Brain microvascular endothelial cell (primary cell): ENCODE data around the gene CCND1.

Source experiments
- DNase-seq: peaks from one replicate; pipeline ENCODE4 v3.0.0-alpha.2; 2020
- H3K27ac ChIP-seq: fragments of 250-450 bp; sonication (Bioruptor Pico); 2 replicates; pipeline ENCODE4 v1.5.1; 2020; ENCODE audit warnings: mild to moderate bottlenecking, moderate library complexity
- H3K27me3 ChIP-seq: fragments of 250-450 bp; sonication (Bioruptor Pico); replicated peaks from 2 replicates; pipeline ENCODE4 v1.5.1; 2020; ENCODE audit warnings: mild to moderate bottlenecking
- H3K36me3 ChIP-seq: fragments of 250-450 bp; sonication (Bioruptor Pico); replicated peaks from 2 replicates; pipeline ENCODE4 v1.5.1; 2020; ENCODE audit warnings: mild to moderate bottlenecking
- H3K4me3 ChIP-seq: 2 replicates; pipeline ENCODE4 v1.5.1; 2011; ENCODE audit warnings: low read depth, mild to moderate bottlenecking, control low read depth, low read length, moderate library complexity
- in situ Hi-C: cut with HindIII; loops from 2 replicates; pipeline ENCODE4 v1.10.0; 2017; ENCODE audit warnings: low sequenced_read_pairs, low pct_ligation_motif_present
- TF ChIP-seq, protein P1 (sequence below): IDR thresholded peaks from 2 replicates; pipeline ENCODE4 v1.5.1; 2011; ENCODE audit warnings: low read depth, mild to moderate bottlenecking, moderate library complexity, low read length, control low read depth, inconsistent platforms; ENCODE audit errors: missing control alignments

Gene CCND1

DNA sequence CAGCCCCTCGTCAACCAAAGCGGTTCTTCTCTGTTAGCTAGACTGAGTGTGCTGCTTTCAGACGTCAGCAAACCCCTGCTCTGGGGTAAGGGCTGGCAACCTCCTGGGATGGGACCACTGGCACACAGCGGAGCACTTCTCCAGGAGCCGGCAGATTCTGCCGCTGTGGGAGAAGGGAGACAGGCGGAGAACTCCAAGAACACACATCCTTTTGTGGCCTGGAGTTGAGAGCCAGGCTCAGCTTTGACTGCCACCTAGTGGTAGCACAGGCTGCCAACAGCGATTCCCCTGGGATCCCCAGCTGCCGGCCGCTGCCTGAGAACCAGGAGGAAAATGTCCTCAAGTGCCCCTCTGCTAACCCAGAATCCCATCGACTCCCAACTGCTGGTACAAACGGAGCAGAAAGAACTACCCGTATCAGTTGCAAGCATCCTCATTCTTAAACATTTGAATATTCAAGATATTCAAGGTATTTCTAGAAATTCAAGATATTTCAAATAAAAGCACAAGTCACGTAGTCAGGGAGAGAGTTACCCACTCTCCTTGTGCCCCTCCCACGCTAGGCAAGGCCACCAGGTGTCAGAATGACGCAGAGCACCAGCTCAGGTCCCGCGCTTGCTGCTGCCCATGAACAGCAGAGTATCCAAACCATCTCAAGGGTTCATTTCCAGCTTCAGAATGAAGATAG, 29.3 kb downstream of the CCND1 start:
- H3K36me3 ChIP-seq: peaks cover 15% of the 10 kb centered on the region
- no peak overlapping the region for H3K4me3 ChIP-seq
- TF ChIP-seq, protein P1, sequence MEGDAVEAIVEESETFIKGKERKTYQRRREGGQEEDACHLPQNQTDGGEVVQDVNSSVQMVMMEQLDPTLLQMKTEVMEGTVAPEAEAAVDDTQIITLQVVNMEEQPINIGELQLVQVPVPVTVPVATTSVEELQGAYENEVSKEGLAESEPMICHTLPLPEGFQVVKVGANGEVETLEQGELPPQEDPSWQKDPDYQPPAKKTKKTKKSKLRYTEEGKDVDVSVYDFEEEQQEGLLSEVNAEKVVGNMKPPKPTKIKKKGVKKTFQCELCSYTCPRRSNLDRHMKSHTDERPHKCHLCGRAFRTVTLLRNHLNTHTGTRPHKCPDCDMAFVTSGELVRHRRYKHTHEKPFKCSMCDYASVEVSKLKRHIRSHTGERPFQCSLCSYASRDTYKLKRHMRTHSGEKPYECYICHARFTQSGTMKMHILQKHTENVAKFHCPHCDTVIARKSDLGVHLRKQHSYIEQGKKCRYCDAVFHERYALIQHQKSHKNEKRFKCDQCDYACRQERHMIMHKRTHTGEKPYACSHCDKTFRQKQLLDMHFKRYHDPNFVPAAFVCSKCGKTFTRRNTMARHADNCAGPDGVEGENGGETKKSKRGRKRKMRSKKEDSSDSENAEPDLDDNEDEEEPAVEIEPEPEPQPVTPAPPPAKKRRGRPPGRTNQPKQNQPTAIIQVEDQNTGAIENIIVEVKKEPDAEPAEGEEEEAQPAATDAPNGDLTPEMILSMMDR: peak; percentile 98
- H3K27me3 ChIP-seq: no peaks in the 10 kb centered on the region
- in situ Hi-C loops: loop anchor here (25.0 kb wide), 1 partner anchor 558 kb away; no protein-coding TSS in a partner anchor
- no peak overlapping the region for H3K27ac ChIP-seq
- DNase-seq: peak; percentile 82

DNA sequence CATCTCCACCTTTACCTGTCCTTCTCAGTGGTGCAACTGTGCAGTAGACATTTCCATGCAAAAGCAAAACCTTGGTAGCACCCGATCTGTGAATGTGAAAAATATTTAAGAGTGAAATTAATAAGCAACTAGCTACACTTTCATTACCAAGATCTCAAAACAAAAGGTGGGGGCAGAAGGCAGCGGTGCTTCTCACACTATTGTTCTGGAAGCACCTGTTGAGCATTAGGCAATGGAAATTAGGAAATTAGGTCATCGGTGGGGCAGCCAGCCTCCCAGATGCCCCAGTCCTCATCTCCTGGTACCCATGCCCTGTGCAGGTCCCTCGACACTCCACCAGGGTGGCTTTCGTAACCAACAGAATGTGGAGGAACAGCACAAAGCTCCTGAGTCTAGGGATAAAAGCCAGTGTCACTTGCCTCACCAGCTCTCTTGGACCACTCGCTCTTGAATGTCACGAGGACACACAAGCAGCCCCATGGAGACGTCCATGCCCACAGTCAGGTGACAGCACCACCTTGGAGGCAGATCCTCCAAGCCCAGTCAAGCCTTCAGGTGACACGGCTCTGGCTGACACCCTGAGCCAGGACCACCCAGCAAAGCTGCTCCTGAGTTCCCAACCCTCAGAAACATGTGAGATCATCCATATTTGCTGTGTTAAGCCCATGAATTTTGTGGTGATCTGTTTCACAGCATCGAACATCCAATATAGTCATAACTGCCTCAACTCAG, 30.9 kb downstream of the CCND1 start:
- Histone ChIP-seq H3K4me3 (no peak overlapping the region), H3K27me3 (no peaks in the 10 kb centered on the region), H3K27ac (no peak overlapping the region), H3K36me3 (peaks cover 15% of the 10 kb centered on the region)
- TF ChIP-seq, protein P1: no peak
- DNase-seq: no peak
- in situ Hi-C loops: loop anchor here (25.0 kb wide), 1 partner anchor 560 kb away; no protein-coding TSS in a partner anchor

DNA sequence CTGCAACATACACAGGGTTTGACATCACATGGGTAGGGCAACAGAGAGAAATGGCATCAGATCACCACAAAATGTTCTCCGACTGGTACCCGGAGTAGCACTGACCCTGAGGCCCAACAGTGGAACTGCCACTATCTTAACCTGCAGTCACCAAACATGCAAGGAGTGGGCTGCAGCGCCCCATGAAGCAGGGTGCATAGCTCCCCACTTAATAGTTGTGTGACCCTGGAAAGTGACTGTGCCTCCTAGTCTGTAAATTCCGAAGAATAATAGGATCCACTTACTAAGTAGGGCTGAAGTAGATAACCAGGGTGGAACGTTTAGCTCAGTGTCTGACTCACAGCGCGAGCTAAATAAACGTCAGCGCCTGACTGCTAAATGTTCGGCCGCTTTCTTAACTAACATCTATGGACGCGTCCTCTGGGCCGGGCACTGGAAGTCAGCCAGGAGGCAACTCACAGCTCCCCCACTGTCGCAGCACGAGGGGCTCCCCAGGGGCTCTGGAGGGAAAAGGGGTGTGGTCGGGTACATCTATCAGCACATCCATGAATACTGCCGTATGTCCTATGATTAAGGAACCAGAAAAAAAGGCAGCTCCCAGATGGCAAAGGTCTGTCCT, 33.4 kb downstream of the CCND1 start:
- DNase-seq: peak; percentile 90

DNA sequence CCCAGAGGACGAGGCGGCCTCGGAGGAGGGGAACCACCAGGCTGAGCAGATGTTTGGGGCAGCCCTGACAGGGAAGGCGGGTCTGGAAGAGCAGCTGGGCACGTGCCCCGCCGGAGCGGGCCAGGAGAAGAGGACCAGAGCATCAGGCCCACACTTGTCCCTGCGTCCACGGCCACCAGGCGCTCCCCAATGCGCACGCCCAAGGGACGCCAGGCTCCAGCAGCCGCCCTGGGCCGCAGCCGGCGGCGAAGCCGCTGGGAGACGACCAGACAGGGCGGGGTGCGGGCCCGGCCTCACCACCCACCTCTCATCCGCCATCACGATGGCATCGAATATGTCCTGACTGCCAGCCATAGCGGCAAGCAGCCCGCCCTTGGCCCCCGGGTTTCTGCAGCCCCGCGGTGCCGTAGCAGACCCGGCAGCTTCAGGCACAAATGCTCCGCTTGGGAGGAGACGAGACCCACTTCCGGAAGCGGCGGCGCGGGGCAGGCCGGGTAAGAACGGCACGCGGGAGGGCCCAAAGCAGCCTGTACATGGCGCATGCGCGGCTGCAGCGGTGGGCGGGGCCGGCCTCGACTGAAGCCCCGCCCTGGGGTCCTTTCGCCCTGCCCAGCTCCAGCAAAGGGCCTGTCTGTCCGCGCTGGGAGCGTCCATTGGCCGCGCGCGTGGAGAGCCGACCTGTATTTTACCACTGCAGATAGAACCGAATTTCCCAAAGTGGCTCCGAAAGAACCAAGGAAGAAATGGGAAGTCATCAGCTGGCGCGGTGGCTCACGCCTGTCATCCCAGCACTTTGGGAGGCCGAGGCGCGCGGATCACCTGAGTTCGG, 34.1 kb downstream of the CCND1 start, which contains the start of gene LTO1:
TSS of gene LTO1 (minus strand) at position 468 of the 829 bp plus-strand sequence. CDS start at position 354, 114 bp downstream.
- peaks cover 10% of the 10 kb centered on the region for H3K36me3 ChIP-seq
- in situ Hi-C loops: loop anchor here (25.0 kb wide), 1 partner anchor 563 kb away; no protein-coding TSS in a partner anchor
- TF ChIP-seq, protein P1: no peak
- peak within 1 kb of the TSS; percentile 92 for H3K27ac ChIP-seq
- no peaks in the 10 kb centered on the region for H3K27me3 ChIP-seq
- DNase-seq: peak; percentile 95
- peak within 1 kb of the TSS; percentile 93 for H3K4me3 ChIP-seq

More for the DNA sequence above, 33.4 kb downstream of the CCND1 start:
- H3K27me3 ChIP-seq: no peaks in the 10 kb centered on the region
- H3K4me3 ChIP-seq: peak overlapping the region; percentile 93
- H3K36me3 ChIP-seq: peaks cover 12% of the 10 kb centered on the region
- H3K27ac ChIP-seq: peak overlapping the region; percentile 92
- in situ Hi-C loops: loop anchor here (25.0 kb wide), 1 partner anchor 562 kb away; no protein-coding TSS in a partner anchor
- TF ChIP-seq, protein P1: no peak

DNA sequence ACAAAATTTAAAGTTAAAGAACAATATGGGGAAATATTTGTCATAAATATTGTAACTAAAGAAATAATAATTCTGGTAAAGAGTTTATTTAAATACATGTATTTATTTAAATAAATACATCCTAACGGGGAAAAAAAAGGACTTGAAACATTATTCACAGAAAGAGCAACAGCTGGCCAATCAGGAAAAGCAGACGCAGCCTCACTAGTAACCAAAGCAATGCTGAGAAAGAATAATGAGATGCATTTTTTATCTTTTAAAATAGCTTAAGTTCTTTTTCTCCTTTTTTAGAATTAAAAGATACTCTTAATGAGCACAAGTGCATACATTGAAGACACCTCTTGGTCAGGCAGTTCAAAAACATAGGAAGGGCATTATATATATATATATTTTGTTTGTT, 36.8 kb downstream of the CCND1 start:
- in situ Hi-C loops: no loop called here
- no peak for DNase-seq

More for the DNA sequence above, 36.8 kb downstream of the CCND1 start:
- Histone ChIP-seq H3K27me3 (no peaks in the 10 kb centered on the region), H3K27ac (no peak overlapping the region), H3K4me3 (no peak overlapping the region), H3K36me3 (no peaks in the 10 kb centered on the region)
- TF ChIP-seq, protein P1: no peak
